Measurements from ENCODE around the gene TMEM150B. TPM values are rescaled to one million over a fixed set of nuclear protein-coding genes. Genes with fewer than 3 reads are reported as not detected.

Gene TMEM150B
- total and polyA plus RNA-seq, 2 donors (not counting 1 experiment from before 2014, with no cell fraction given) = 1.4 TPM; not detected in 1

DNA sequence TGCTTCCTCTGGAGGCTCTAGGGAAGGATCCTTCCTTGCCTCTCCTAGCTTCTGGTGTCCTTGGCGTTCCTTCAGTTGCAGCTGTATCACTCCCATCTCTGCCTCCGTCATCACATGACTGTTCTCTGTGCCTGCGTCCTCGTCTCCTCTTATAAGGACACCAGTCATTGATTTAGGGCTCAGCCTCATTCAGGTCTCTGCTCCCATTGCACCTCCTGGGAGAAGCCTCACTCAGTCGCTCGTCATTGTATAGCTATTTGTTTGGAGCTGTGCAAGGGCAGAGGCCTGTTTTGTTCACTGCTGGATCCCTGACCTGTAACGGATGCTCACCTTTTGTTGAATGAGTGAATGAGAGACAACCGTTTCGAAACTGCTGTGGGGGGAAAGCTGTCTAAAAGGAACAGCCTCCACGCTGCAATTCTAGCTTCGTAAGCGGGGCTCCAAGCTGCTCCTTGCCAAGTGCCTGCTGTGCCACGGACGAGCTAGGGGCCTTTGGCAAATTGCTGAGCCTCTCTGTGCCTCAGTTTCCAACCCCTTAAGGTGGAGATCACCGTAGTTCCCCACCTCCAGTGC lies 24.2 kb downstream of the TMEM150B start:
- H3K4me3 ChIP-seq (ENCODE audit: control extremely low read depth in 1 of 5, extremely low read depth in 1 of 5, insufficient read depth in 1 of 5, low read depth in 2 of 5, low read length in 4 of 5) = peak overlapping the region in 2 of 5 experiments; percentile 46 to 52
- Mint-ChIP-seq H3K9me3 (ENCODE audit: insufficient read depth) (no peaks in the 10 kb centered on the region), H3K27ac (no peak overlapping the region), H3K4me3 (peak overlapping the region; percentile 90), H3K4me1 (peaks cover 12% of the 10 kb centered on the region), H3K27me3 (peaks cover 6% of the 10 kb centered on the region)
- no peak overlapping the region for H3K9ac ChIP-seq (ENCODE audit: low read length)
- WGBS (ENCODE audit: insufficient coverage) = 76% methylated on average over 12 of the region's 15 CpGs
- H3K4me2 ChIP-seq (replicated peaks; ENCODE audit: low read depth, low read length, poor library complexity, severe bottlenecking) = peak overlapping the region; percentile 88
- DNase-seq (no peak), ATAC-seq (ENCODE audit: low read depth) (no peak)
- TF ChIP-seq, protein P1, sequence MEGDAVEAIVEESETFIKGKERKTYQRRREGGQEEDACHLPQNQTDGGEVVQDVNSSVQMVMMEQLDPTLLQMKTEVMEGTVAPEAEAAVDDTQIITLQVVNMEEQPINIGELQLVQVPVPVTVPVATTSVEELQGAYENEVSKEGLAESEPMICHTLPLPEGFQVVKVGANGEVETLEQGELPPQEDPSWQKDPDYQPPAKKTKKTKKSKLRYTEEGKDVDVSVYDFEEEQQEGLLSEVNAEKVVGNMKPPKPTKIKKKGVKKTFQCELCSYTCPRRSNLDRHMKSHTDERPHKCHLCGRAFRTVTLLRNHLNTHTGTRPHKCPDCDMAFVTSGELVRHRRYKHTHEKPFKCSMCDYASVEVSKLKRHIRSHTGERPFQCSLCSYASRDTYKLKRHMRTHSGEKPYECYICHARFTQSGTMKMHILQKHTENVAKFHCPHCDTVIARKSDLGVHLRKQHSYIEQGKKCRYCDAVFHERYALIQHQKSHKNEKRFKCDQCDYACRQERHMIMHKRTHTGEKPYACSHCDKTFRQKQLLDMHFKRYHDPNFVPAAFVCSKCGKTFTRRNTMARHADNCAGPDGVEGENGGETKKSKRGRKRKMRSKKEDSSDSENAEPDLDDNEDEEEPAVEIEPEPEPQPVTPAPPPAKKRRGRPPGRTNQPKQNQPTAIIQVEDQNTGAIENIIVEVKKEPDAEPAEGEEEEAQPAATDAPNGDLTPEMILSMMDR (IDR thresholded peaks at IDR 0.05) = no peak
- TF ChIP-seq EZH2 (IDR thresholded peaks at IDR 0.05; ENCODE audit: borderline replicate concordance, insufficient read depth, low read depth, low read length, poor library complexity, severe bottlenecking) = no peak
- peaks cover 0 to 5% (median 0%) of the 10 kb centered on the region in 3 donors for H3K9me3 ChIP-seq (ENCODE audit: control extremely low read depth in 1 of 3, control insufficient read depth in 2 of 3, insufficient read depth in 1 of 3, low read length in 2 of 3)
- H2AFZ ChIP-seq (ENCODE audit: insufficient read depth, low read depth, low read length, poor library complexity, severe bottlenecking) = peak overlapping the region; percentile 94
- H3K79me2 ChIP-seq (ENCODE audit: control insufficient read depth, insufficient read depth, low read length) = no peaks in the 10 kb centered on the region
- ChIA-PET POLR2A (interaction anchor here (1.1 kb wide), 1 partner anchor 21 kb away, joined by 3 read pairs; the partner anchor contains the start of gene HSPBP1), CTCF (interaction anchor here (0.7 to 3.5 kb wide), 15 partner anchors 9 to 203 kb away, joined by 3 to 27 read pairs (median 6); partner anchors contain the start of genes HSPBP1, KMT5C, PPP6R1 and TMEM238)
- no peaks in the 10 kb centered on the region for H4K20me1 ChIP-seq (ENCODE audit: control insufficient read depth, insufficient read depth, low read length, poor library complexity, severe bottlenecking)
- intact Hi-C loops (cut with micrococcal nuclease) = loop anchor here (1.0 to 5.0 kb wide), 2 partner anchors 84 to 201 kb away; partner anchors contain the start of gene RPL28
- H3K4me1 ChIP-seq (ENCODE audit: control insufficient read depth in 2 of 2, insufficient read depth in 2 of 2, low read length in 2 of 2) = peaks cover 8 to 15% of the 10 kb centered on the region in 2 donors
- no peak overlapping the region for H3K27ac ChIP-seq (ENCODE audit: low read length in 2 of 2)
- no peaks in the 10 kb centered on the region for H3K27me3 ChIP-seq (replicated peaks in 1 of 4; ENCODE audit: control extremely low read depth in 1 of 4, control insufficient read depth in 3 of 4, insufficient read depth in 4 of 4, low read length in 3 of 4)
- no peaks in the 10 kb centered on the region for H3K36me3 ChIP-seq (replicated peaks in 1 of 2; ENCODE audit: control extremely low read depth in 1 of 2, control insufficient read depth in 1 of 2, extremely low read depth in 1 of 2, insufficient read depth in 2 of 2, low read length in 1 of 2)

DNA sequence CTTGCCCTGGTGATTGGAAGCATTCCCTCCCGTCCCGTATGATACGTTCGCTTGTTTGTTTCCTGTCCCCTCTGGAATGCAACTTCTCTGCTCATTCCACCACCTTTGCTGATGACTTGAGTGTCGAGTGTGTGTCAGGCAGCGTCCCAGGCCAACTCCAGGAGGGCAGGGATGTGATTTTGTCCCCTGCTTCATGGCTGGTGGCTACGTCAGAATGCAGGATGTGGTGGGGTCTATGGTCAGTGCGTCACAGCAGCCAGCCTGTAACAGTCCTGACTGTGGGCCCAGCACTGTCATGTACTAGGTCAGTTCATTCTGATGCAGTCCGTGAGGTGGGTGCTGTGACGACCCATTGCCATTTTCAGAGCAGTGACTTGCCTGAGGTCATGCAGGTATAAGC lies 25.1 kb downstream of the TMEM150B start:
- H3K4me1 ChIP-seq (ENCODE audit: control insufficient read depth in 2 of 2, insufficient read depth in 2 of 2, low read length in 2 of 2) = peaks cover 8 to 15% of the 10 kb centered on the region in 2 donors
- no peaks in the 10 kb centered on the region for H4K20me1 ChIP-seq (ENCODE audit: control insufficient read depth, insufficient read depth, low read length, poor library complexity, severe bottlenecking)
- no peak overlapping the region for H3K9ac ChIP-seq (ENCODE audit: low read length)
- no peak overlapping the region for H3K4me3 ChIP-seq (ENCODE audit: control extremely low read depth in 1 of 5, extremely low read depth in 1 of 5, insufficient read depth in 1 of 5, low read depth in 2 of 5, low read length in 4 of 5)
- no peak overlapping the region for H3K4me2 ChIP-seq (replicated peaks; ENCODE audit: low read depth, low read length, poor library complexity, severe bottlenecking)
- DNase-seq (no peak), ATAC-seq (ENCODE audit: low read depth) (no peak)
- Mint-ChIP-seq H3K4me3 (no peak overlapping the region), H3K27me3 (peaks cover 6% of the 10 kb centered on the region), H3K4me1 (peaks cover 12% of the 10 kb centered on the region), H3K27ac (no peak overlapping the region), H3K9me3 (ENCODE audit: insufficient read depth) (no peaks in the 10 kb centered on the region)
- H3K9me3 ChIP-seq (ENCODE audit: control extremely low read depth in 1 of 3, control insufficient read depth in 2 of 3, insufficient read depth in 1 of 3, low read length in 2 of 3) = no peaks in the 10 kb centered on the region
- TF ChIP-seq, protein P1 (IDR thresholded peaks at IDR 0.05) = no peak
- no peak for TF ChIP-seq EZH2 (IDR thresholded peaks at IDR 0.05; ENCODE audit: borderline replicate concordance, insufficient read depth, low read depth, low read length, poor library complexity, severe bottlenecking)
- 88% methylated on average over 6 of the region's 10 CpGs for WGBS (ENCODE audit: insufficient coverage)
- H3K79me2 ChIP-seq (ENCODE audit: control insufficient read depth, insufficient read depth, low read length) = no peaks in the 10 kb centered on the region
- H3K27me3 ChIP-seq (replicated peaks in 1 of 4; ENCODE audit: control extremely low read depth in 1 of 4, control insufficient read depth in 3 of 4, insufficient read depth in 4 of 4, low read length in 3 of 4) = no peaks in the 10 kb centered on the region
- H2AFZ ChIP-seq (ENCODE audit: insufficient read depth, low read depth, low read length, poor library complexity, severe bottlenecking) = no peak overlapping the region
- POLR2A ChIA-PET = no interaction called here
- no peaks in the 10 kb centered on the region for H3K36me3 ChIP-seq (replicated peaks in 1 of 2; ENCODE audit: control extremely low read depth in 1 of 2, control insufficient read depth in 1 of 2, extremely low read depth in 1 of 2, insufficient read depth in 2 of 2, low read length in 1 of 2)
- CTCF ChIA-PET = no interaction called here
- H3K27ac ChIP-seq (ENCODE audit: low read length in 2 of 2) = no peak overlapping the region
- intact Hi-C loops (cut with micrococcal nuclease) = loop anchor here (5.0 kb wide), 1 partner anchor 202 kb away; no protein-coding TSS in a partner anchor
